ENCODE results near the gene PEDS1. TPM values are rescaled to one million over a fixed set of nuclear protein-coding genes. Genes with fewer than 3 reads are reported as not detected.

PEDS1 gene
- total RNA-seq, 1 experiment from 2014 or later = 53.8 TPM

GRCh38 chr20:50186151-50186885 is 32.8 kb upstream of the PEDS1 start:
- H3K79me2 ChIP-seq (ENCODE audit: low read length) = peaks cover 5% of the 10 kb centered on the region; the same call in 1 of the 2 replicates
- no peaks in the 10 kb centered on the region for H3K9me3 ChIP-seq (ENCODE audit: low read length)
- H2AFZ ChIP-seq (ENCODE audit: low read length) = peak overlapping the region; percentile 53
- TF ChIP-seq CTCF (conservative IDR thresholded peaks at IDR 0.05; ENCODE audit: low read depth, low read length) (peak; percentile 99), EZH2 (IDR thresholded peaks at IDR 0.05; ENCODE audit: low read length, unreplicated experiment) (no peak)
- CTCF ChIA-PET = no interaction called here
- no peak overlapping the region for H3K9ac ChIP-seq (ENCODE audit: low read length)
- no TSS peak for BruUV-seq (replicated peaks)
- H3K9me2 ChIP-seq (replicated peaks; ENCODE audit: low read length) = no peaks in the 10 kb centered on the region
- ATAC-seq (peak; percentile 36), DNase-seq (peak; percentile 99)
- H3K4me2 ChIP-seq (ENCODE audit: low read length) = peak overlapping the region; percentile 30; the same call in 1 of the 2 replicates
- intact Hi-C loops (cut with micrococcal nuclease) = loop anchor here (1.0 to 2.0 kb wide), 4 partner anchors 194 to 390 kb away; no protein-coding TSS in a partner anchor
- peaks cover 12% of the 10 kb centered on the region for H3K4me1 ChIP-seq (ENCODE audit: insufficient read depth, low read length)
- no peaks in the 10 kb centered on the region for H3K27me3 ChIP-seq (ENCODE audit: low read length)
- H4K20me1 ChIP-seq (ENCODE audit: low read length) = no peaks in the 10 kb centered on the region
- POLR2A ChIA-PET (ENCODE audit: unreplicated experiment) = no interaction called here
- no peak overlapping the region for H3K4me3 ChIP-seq (ENCODE audit: low read length)
- H3F3A ChIP-seq (ENCODE audit: low read length, unreplicated experiment) = no peaks in the 10 kb centered on the region
- no peak overlapping the region for H3K27ac ChIP-seq (ENCODE audit: low read length)
- no peaks in the 10 kb centered on the region for H3K36me3 ChIP-seq (ENCODE audit: low read depth, low read length)

- H3K27me3 ChIP-seq (ENCODE audit: low read length) = no peaks in the 10 kb centered on the region
- BruUV-seq (replicated peaks) = no TSS peak
- POLR2A ChIA-PET (ENCODE audit: unreplicated experiment) = no interaction called here
- H3K79me2 ChIP-seq (ENCODE audit: low read length) = no peaks in the 10 kb centered on the region
- H3K9me3 ChIP-seq (ENCODE audit: low read length) = no peaks in the 10 kb centered on the region
- CTCF ChIA-PET = interaction anchor here (0.5 kb wide), 1 partner anchor 10 kb away, joined by 7 read pairs; no protein-coding TSS in a partner anchor
- no peaks in the 10 kb centered on the region for H3F3A ChIP-seq (ENCODE audit: low read length, unreplicated experiment)
- no peak overlapping the region for H3K4me3 ChIP-seq (ENCODE audit: low read length)
- no peaks in the 10 kb centered on the region for H3K9me2 ChIP-seq (replicated peaks; ENCODE audit: low read length)
- no peak overlapping the region for H3K4me2 ChIP-seq (ENCODE audit: low read length)
- H2AFZ ChIP-seq (ENCODE audit: low read length) = no peak overlapping the region
- H3K9ac ChIP-seq (ENCODE audit: low read length) = no peak overlapping the region
- H3K36me3 ChIP-seq (ENCODE audit: low read depth, low read length) = no peaks in the 10 kb centered on the region
- intact Hi-C loops (cut with micrococcal nuclease) = no loop called here
- TF ChIP-seq CTCF (conservative IDR thresholded peaks at IDR 0.05; ENCODE audit: low read depth, low read length) (no peak), EZH2phosphoT487 (IDR thresholded peaks at IDR 0.05; ENCODE audit: borderline replicate concordance, low read length) (no peak), EZH2 (IDR thresholded peaks at IDR 0.05; ENCODE audit: low read length, unreplicated experiment) (no peak)
- H3K4me1 ChIP-seq (ENCODE audit: insufficient read depth, low read length) = peaks cover 12% of the 10 kb centered on the region
- no peak overlapping the region for H3K27ac ChIP-seq (ENCODE audit: low read length)
- no peak for DNase-seq
- no peak for ATAC-seq
- H4K20me1 ChIP-seq (ENCODE audit: low read length) = no peaks in the 10 kb centered on the region
Observed at GRCh38 chr20:50185426-50185825, 31.9 kb upstream of the PEDS1 start.

- Histone ChIP-seq H3K27me3 (ENCODE audit: low read length) (no peaks in the 10 kb centered on the region), H3K4me1 (ENCODE audit: insufficient read depth, low read length) (peaks cover 4% of the 10 kb centered on the region), H2AFZ (ENCODE audit: low read length) (no peak overlapping the region), H3K4me3 (ENCODE audit: low read length) (no peak overlapping the region), H3K36me3 (ENCODE audit: low read depth, low read length) (no peaks in the 10 kb centered on the region), H3K27ac (ENCODE audit: low read length) (no peak overlapping the region), H3K9me3 (ENCODE audit: low read length) (no peaks in the 10 kb centered on the region), H4K20me1 (ENCODE audit: low read length) (no peaks in the 10 kb centered on the region), H3K79me2 (ENCODE audit: low read length) (no peaks in the 10 kb centered on the region), H3F3A (ENCODE audit: low read length, unreplicated experiment) (no peaks in the 10 kb centered on the region), H3K9ac (ENCODE audit: low read length) (no peak overlapping the region), H3K4me2 (ENCODE audit: low read length) (no peak overlapping the region), H3K9me2 (replicated peaks; ENCODE audit: low read length) (no peaks in the 10 kb centered on the region)
- intact Hi-C loops (cut with micrococcal nuclease) = no loop called here
- TF ChIP-seq CTCF (conservative IDR thresholded peaks at IDR 0.05; ENCODE audit: low read depth, low read length) = no peak
- no peak for TF ChIP-seq EZH2phosphoT487 (IDR thresholded peaks at IDR 0.05; ENCODE audit: borderline replicate concordance, low read length)
- TF ChIP-seq EZH2 (IDR thresholded peaks at IDR 0.05; ENCODE audit: low read length, unreplicated experiment) = no peak
- ChIA-PET POLR2A (ENCODE audit: unreplicated experiment) (no interaction called here), CTCF (interaction anchor here (1.1 kb wide), 1 partner anchor 62 kb away, joined by 4 read pairs; no protein-coding TSS in a partner anchor)
- no peak for ATAC-seq
- no TSS peak for BruUV-seq (replicated peaks)
- no peak for DNase-seq
Observed at GRCh38 chr20:50182346-50182745, 28.8 kb upstream of the PEDS1 start.
